Measurements from ENCODE around the gene AACS. TPM values are rescaled to one million over a fixed set of nuclear protein-coding genes. Genes with fewer than 3 reads are reported as not detected.

AACS gene
- total RNA-seq, 1 donor from 2014 or later, result 35.7 TPM

DNA sequence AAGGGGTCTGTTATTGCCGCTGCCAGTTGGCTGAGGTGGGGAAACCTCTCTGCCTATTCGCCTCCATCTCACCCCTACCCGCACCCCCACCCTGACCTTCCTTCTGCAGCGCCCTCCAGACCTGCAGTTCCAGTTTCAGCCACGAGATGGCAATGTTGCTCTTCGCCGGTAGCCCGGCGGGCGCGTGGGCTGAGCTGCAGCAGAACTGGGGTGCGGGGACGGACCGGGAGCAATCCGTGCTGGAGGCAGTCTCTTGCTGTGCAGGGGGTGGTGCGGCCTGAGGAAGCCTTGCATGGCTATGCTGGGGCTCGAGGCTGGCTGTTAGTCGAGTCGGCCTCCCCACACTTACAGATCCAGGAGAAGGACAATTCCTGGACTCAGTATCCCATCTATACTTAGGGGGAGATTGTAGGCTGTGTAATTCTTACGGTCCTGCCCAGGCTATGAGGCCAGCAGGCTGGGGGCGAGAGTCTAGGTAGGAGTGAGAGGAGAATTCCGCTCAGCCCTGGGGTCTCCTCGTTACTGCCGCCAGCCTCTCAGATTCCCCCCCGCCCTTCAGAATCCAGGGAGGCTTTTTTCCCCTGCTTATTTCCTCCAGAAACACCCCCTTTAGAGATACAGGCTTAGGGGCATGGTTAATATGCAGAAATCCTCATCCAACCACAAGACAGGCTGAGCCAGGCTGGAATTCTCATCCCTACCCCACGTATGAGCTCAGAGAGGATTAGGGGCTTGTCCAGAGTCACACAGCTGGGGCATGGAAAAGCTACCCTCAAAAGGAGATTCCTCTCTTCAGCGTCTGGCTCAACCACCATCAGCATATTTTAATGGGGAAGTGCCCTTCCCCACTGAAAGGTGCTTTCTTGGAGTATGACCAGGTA is 118.2 kb downstream of the AACS start:
- intact Hi-C loops (cut with micrococcal nuclease), result loop anchor here (1.0 to 10.0 kb wide), 5 partner anchors 151 to 1691 kb away; no protein-coding TSS in a partner anchor

DNA sequence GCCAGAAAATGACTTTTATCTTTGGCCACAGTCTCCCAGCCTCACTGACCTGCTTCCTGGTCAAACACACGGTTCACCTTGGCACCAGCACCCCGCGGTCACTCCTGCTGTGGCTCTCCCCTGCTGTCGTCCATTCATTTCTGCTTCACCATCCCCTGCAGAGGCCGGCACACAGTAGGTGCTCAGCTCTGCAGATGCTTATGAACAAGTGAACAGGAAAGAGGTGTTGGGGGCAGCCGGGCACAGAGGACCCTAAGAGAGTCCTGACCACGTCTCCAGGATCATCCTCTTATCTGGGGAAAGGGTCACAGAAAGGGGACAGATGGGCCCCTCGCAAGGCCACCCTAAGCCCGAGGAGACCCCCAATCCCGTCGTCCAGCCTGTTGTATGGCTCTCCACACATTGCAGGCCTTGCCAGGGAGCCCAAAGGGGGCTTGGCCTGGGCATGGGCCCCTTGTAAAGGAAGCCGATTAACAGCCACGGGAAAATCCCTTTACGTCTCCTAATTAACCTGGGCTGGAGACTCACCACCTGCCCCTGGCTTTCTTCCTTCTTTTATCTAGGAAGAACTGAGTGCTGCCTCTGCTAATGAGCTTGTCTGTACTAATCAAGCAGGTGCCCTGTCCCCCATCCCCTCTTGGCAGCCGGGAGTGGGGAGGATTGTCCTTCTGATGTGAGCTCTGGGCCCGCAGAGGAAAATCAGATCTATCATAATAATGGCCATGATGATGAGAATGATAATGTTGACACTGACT is 119.2 kb downstream of the AACS start:
- intact Hi-C loops (cut with micrococcal nuclease), result loop anchor here (10.0 kb wide), 3 partner anchors 150 to 1690 kb away; no protein-coding TSS in a partner anchor

DNA sequence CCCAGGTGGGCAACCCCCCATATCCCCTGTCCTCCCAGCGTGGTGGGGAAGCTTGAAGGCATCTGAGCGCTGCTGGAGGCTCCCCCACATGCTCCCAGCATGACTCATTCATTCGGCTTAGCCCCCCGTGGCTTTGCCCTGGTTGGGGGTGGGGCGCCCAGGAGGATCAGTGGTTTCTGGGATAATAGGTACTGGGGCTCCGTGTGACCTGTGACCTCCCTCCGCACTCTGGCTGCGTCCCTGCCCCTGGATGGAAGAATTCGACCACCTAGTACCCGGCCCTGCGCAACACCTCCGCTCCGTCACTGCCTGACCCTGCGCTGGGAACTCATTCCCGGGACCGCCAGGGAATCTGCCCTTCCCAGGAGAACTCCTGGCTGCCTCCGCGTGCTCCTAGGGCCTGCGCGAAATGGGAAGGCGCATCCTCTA is 120.1 kb downstream of the AACS start:
- intact Hi-C loops (cut with micrococcal nuclease), result loop anchor here (10.0 kb wide), 3 partner anchors 149 to 1689 kb away; no protein-coding TSS in a partner anchor

- intact Hi-C loops (cut with micrococcal nuclease), result loop anchor here (10.0 kb wide), 3 partner anchors 149 to 1689 kb away; no protein-coding TSS in a partner anchor
Observed at GRCh38 chr12:125185740-125186470, 120.7 kb downstream of the AACS start, which contains the start of gene TMEM132B. TMEM132B (plus strand) TSS chr12:125186386.

DNA sequence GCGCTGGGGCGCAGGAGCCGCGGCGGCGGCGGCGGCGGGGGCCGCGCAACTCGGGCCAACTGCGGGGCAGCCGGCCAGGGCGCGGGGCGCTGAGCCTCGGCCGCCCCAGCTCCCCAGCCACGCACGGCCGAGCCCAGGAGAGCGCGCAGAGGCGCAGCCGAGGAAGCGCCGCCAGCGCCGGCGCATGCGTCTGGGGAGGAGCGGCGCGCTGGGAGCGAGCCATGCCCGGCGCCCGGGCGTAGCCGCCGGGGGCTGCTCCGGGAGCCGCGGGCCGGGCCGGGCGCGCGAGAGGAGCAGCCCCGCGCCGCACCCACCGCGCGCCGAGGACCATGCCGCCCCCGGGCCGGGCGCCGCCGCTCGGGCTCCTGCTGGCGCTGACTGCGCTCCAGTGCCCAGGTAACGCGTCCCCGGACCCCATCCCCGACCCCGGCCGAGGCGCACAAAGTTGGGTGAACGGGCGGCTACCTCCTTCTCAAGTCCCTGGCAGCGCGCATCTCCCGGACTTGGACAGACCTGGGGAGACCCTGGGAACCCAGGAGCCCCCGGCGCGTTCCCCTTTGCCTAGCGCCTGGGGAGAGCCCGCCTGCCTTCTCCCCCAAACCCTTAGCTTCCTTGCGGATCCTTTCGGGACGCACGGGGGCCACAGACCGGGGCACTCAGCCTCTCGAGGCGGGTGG is 121.4 kb downstream of the AACS start:
- intact Hi-C loops (cut with micrococcal nuclease), result loop anchor here (10.0 kb wide), 3 partner anchors 148 to 1688 kb away; no protein-coding TSS in a partner anchor

GRCh38 chr12:125187148-125187745 is 122.0 kb downstream of the AACS start:
- intact Hi-C loops (cut with micrococcal nuclease), result loop anchor here (10.0 kb wide), 3 partner anchors 148 to 1688 kb away; no protein-coding TSS in a partner anchor

GRCh38 chr12:125187780-125188741 is 122.8 kb downstream of the AACS start:
- intact Hi-C loops (cut with micrococcal nuclease), result loop anchor here (10.0 kb wide), 3 partner anchors 147 to 1687 kb away; no protein-coding TSS in a partner anchor

DNA sequence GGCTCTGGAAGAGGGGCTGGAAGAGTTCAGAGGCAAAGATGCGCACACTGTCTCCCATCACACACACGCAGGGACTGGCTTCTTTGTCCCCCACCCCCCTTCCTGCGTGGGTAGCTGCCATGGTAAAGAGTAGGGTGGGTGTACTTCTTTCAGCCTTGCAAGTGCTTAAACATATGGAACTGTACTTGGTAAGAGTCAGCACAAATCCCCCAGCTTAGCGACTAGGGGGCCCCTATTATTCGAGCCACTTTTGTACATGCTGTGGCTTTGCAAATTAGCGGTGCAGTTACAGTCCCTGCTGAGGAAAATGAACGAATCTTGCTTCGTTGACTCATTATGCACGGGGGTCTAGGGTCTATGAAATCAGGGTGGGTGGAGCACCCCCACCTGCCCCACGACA is 123.8 kb downstream of the AACS start:
- intact Hi-C loops (cut with micrococcal nuclease), result loop anchor here (10.0 kb wide), 3 partner anchors 146 to 1686 kb away; no protein-coding TSS in a partner anchor

DNA sequence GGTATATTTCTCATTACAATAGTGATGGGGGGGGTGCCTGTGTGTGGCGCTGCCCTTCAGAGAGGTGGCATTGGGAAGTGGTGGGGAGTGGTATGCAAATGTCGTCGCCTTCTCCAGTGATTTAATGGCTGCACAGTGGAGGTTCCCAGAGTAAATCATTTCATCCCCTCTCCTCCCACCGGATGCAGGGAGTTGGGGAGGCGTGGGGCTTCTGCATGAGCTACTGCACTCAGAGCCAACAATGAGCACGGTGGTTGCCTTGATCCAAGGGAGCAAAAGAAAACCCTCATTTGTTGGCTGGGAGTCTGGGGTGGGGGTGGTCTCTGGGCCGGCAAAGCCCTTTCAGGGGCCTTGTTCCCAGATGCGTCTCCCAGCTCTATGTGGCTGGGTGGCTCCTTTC is 124.3 kb downstream of the AACS start:
- intact Hi-C loops (cut with micrococcal nuclease), result loop anchor here (10.0 kb wide), 3 partner anchors 145 to 1685 kb away; no protein-coding TSS in a partner anchor

DNA sequence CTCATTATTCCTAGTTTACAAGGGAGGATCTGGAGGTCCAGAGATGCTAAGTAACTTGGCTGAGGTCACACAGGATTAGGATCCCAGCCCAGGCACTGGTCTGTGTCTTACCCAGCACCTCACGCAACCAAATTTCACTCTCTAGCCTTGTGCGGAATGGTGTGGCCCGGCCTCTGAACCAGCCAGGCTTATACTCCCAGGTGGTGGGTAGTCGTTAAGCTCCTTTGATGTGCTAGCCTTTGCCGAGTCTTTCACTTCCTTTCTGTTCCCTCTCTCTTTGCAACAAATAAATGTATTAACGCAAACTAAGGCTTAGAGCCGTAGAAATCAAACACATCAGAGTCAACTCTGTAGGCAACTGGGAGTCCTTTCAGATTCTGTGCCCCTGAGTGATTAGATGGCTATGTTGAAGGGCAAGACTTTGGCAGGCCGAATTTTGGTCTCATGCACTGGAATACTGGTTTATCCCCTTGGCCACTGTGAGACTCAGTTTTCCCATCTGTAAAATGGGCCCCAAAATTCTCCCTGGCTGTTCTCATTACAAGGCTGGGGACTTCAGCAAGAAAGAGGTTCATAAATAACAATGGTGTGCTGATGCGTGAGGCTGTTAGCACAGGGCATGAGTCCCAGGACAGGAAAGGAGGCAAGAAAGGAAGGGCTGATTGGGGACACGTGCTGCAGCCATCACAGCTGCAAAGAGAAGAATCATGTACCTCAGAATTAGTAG is 126.3 kb downstream of the AACS start:
- intact Hi-C loops (cut with micrococcal nuclease), result no loop called here

DNA sequence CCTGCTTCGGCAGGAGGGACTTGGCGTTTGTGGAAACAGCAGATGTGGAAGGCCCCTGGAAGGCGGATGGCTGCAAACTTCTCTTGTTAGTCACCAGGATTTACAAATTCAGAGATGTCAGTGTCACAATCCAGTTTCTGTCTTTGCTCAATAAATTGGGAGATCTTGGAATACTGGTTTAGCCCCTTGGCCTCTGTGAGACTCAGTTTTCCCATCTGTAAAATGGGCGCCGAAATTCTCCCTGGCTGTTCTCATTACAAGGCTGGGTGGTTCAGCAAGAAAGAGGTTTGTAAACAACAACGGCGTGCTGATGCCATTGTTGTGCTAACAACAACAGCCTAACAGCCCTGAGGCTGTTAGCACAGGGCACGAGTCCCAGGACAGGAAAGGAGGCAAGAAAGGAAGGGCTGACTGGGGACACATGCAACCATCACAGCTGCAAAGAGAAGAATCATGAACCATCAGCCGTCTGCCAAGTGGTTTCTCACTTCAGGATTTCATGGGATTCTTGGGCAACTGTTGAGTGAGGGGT is 127.5 kb downstream of the AACS start:
- intact Hi-C loops (cut with micrococcal nuclease), result no loop called here

Other genes starting within 250 kb of the AACS start
- 7.9 and 10.2 TPM in 2 replicates for gene SCARB1, start 201.6 kb upstream of the AACS start, total RNA-seq
- gene UBC, start 150.8 kb upstream of the AACS start, total RNA-seq, result 854 and 859 TPM in 2 replicates
- gene DHX37, start 76.3 kb upstream of the AACS start, total RNA-seq, result 36.1 and 42.4 TPM in 2 replicates
- gene BRI3BP, start 71.8 kb upstream of the AACS start, total RNA-seq, result 27.8 and 28.8 TPM in 2 replicates
- not detected in 2 replicates for gene TMEM132B, start 121.0 kb downstream of the AACS start, total RNA-seq

Measured in T-helper 2 cell treated with Interferon-gamma antibody and Interleukin-4, amounts not matched to agents 100 ng/mL and 5 ng/mL, for 36 hours (primary cell).